CD4-positive, alpha-beta T cell (primary cell): ENCODE measurements around the gene CDH4. TPM values are rescaled to one million over a fixed set of nuclear protein-coding genes. Genes with fewer than 3 reads are reported as not detected.

Experiments used
- ATAC-seq: fragments of 200-7000 bp; cut with Tn5 transposase; one replicate; pipeline ENCODE4 v1.10.0; 2022; ENCODE audit warnings: mild to moderate bottlenecking; ENCODE audit not compliant: poor library complexity
- CTCF ChIA-PET: fragments of 350-600 bp; sonication (Branson Sonifier 250); formaldehyde crosslinking; loops from one replicate; lab custom pipeline; 2021; ENCODE audit warnings: antibody characterized with exemption, inconsistent platforms; lab: Charles Lee
- POLR2A ChIA-PET: fragments of 350-600 bp; sonication (Branson Sonifier 250); formaldehyde crosslinking; loops from one replicate; lab custom pipeline; 2021; ENCODE audit warnings: antibody characterized with exemption, inconsistent platforms; lab: Charles Lee
- DNase-seq, 14 experiments: peaks; one replicate each; pipeline ENCODE4 v3.0.0-alpha.2; 2013 to 2020; ENCODE audit warnings: mixed read lengths in 2 of 14
- H3K27ac ChIP-seq, 2 donors: one replicate each; pipeline versions ENCODE4 v1.5.1 to v1.7.0; 2013; ENCODE audit warnings: low read length in 2 of 2, low read depth in 1 of 2, mild to moderate bottlenecking in 1 of 2
- H3K27me3 ChIP-seq, 2 experiments: 1 replicate in 1 of 2; 2 replicates in 1 of 2; pipeline versions ENCODE4 v1.6.1 to v1.7.0; 2013; ENCODE audit warnings: low read length in 2 of 2, control low read depth in 1 of 2, mild to moderate bottlenecking in 1 of 2, moderate library complexity in 1 of 2; ENCODE audit not compliant: insufficient read depth in 2 of 2, control insufficient read depth in 1 of 2
- H3K36me3 ChIP-seq: one replicate; pipeline ENCODE4 v1.6.1; 2013; ENCODE audit warnings: low read length, control low read depth; ENCODE audit not compliant: insufficient read depth
- H3K4me1 ChIP-seq: one replicate; pipeline ENCODE4 v1.6.1; 2013; ENCODE audit warnings: low read length, control low read depth; ENCODE audit not compliant: insufficient read depth
- H3K4me3 ChIP-seq: one replicate; pipeline ENCODE4 v1.5.1; 2013; ENCODE audit warnings: mild to moderate bottlenecking, low read length, moderate library complexity
- H3K9me3 ChIP-seq, 2 experiments: 1 replicate in 1 of 2; 2 replicates in 1 of 2; pipeline versions ENCODE4 v1.6.1 to v1.7.0; 2013; ENCODE audit warnings: low read length in 2 of 2, mild to moderate bottlenecking in 2 of 2, control low read depth in 1 of 2, moderate library complexity in 1 of 2; ENCODE audit not compliant: control insufficient read depth in 1 of 2, insufficient read depth in 1 of 2
- H3K27ac Mint-ChIP-seq: one replicate; pipeline ENCODE4 v1.8.0; 2020; ENCODE audit warnings: mixed read lengths
- H3K27me3 Mint-ChIP-seq: one replicate; pipeline ENCODE4 v1.8.0; 2021; ENCODE audit warnings: mixed read lengths
- H3K36me3 Mint-ChIP-seq: one replicate; pipeline ENCODE4 v1.8.0; 2021; ENCODE audit warnings: low read depth, mixed read lengths
- H3K4me1 Mint-ChIP-seq: one replicate; pipeline ENCODE4 v1.8.0; 2021; ENCODE audit warnings: low read depth, mixed read lengths
- H3K4me3 Mint-ChIP-seq: one replicate; pipeline ENCODE4 v1.8.0; 2020; ENCODE audit warnings: mild to moderate bottlenecking, mixed read lengths
- H3K9me3 Mint-ChIP-seq: one replicate; pipeline ENCODE4 v1.8.0; 2020; ENCODE audit warnings: mixed read lengths
- intact Hi-C, 2 experiments: fragments of 100-400 bp; cut with DNase I in 1 of 2; cut with micrococcal nuclease in 1 of 2; formaldehyde crosslinking; loops; one replicate each; pipeline versions ENCODE4 v1.15.1 to v1.9.0; 2023 to 2025; cut with DNase I, micrococcal nuclease
- total RNA-seq, 174 experiments: library from RNA in 2 of 174; stranded (reverse) in 2 of 174; gene quantifications; one replicate each; pipeline ENCODE4 v1.2.3 and lab custom pipeline; 2021 to 2026
- TF ChIP-seq, protein P1 (sequence below): fragments of 200-600 bp; IDR thresholded peaks from one replicate; pipeline ENCODE4 v1.8.0; 2022; ENCODE audit warnings: antibody characterized with exemption, mild to moderate bottlenecking

CDH4 gene
- total RNA-seq, 2 experiments from 2014 or later, result 0.11 TPM

GRCh38 chr20:61353261-61354000 lies 101.4 kb downstream of the CDH4 start:
- DNase-seq, result no peak
- intact Hi-C loops, result no loop called here
- Histone ChIP-seq H3K4me1 (no peaks in the 10 kb centered on the region), H3K27me3 (peaks cover 0 to 8% of the 10 kb centered on the region in 2 experiments), H3K36me3 (no peaks in the 10 kb centered on the region), H3K27ac (no peak overlapping the region), H3K9me3 (peaks cover 0 to 44% of the 10 kb centered on the region in 2 experiments), H3K4me3 (no peak overlapping the region)
- Mint-ChIP-seq H3K27ac (no peak overlapping the region), H3K36me3 (no peaks in the 10 kb centered on the region), H3K4me3 (no peak overlapping the region), H3K9me3 (peaks cover 2% of the 10 kb centered on the region), H3K27me3 (peaks cover 7% of the 10 kb centered on the region), H3K4me1 (no peaks in the 10 kb centered on the region)
- ChIA-PET CTCF (no interaction called here), POLR2A (no interaction called here)
- no peak for ATAC-seq
- TF ChIP-seq, protein P1, sequence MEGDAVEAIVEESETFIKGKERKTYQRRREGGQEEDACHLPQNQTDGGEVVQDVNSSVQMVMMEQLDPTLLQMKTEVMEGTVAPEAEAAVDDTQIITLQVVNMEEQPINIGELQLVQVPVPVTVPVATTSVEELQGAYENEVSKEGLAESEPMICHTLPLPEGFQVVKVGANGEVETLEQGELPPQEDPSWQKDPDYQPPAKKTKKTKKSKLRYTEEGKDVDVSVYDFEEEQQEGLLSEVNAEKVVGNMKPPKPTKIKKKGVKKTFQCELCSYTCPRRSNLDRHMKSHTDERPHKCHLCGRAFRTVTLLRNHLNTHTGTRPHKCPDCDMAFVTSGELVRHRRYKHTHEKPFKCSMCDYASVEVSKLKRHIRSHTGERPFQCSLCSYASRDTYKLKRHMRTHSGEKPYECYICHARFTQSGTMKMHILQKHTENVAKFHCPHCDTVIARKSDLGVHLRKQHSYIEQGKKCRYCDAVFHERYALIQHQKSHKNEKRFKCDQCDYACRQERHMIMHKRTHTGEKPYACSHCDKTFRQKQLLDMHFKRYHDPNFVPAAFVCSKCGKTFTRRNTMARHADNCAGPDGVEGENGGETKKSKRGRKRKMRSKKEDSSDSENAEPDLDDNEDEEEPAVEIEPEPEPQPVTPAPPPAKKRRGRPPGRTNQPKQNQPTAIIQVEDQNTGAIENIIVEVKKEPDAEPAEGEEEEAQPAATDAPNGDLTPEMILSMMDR, result no peak

- Histone ChIP-seq H3K27me3 (peaks cover 0 to 8% of the 10 kb centered on the region in 2 experiments), H3K9me3 (peaks cover 0 to 41% of the 10 kb centered on the region in 2 experiments), H3K4me3 (no peak overlapping the region), H3K36me3 (no peaks in the 10 kb centered on the region), H3K27ac (no peak overlapping the region), H3K4me1 (no peaks in the 10 kb centered on the region)
- POLR2A ChIA-PET, result no interaction called here
- ATAC-seq (no peak), DNase-seq (no peak)
- peaks cover 7% of the 10 kb centered on the region for H3K27me3 Mint-ChIP-seq
- no peaks in the 10 kb centered on the region for H3K4me1 Mint-ChIP-seq
- H3K9me3 Mint-ChIP-seq, result peaks cover 2% of the 10 kb centered on the region
- H3K4me3 Mint-ChIP-seq, result no peak overlapping the region
- TF ChIP-seq, protein P1, result no peak
- CTCF ChIA-PET, result no interaction called here
- H3K36me3 Mint-ChIP-seq, result no peaks in the 10 kb centered on the region
- H3K27ac Mint-ChIP-seq, result no peak overlapping the region
- intact Hi-C loops, result no loop called here
These were observed 101.9 kb downstream of the CDH4 start for GRCh38 chr20:61354001-61354390.

- peaks cover 0 to 8% of the 10 kb centered on the region in 2 experiments for H3K27me3 ChIP-seq
- no peak overlapping the region for H3K4me3 ChIP-seq
- ATAC-seq (no peak), DNase-seq (no peak)
- H3K36me3 Mint-ChIP-seq, result no peaks in the 10 kb centered on the region
- H3K27ac Mint-ChIP-seq, result no peak overlapping the region
- CTCF ChIA-PET, result no interaction called here
- peaks cover 0 to 40% of the 10 kb centered on the region in 2 experiments for H3K9me3 ChIP-seq
- no peaks in the 10 kb centered on the region for H3K36me3 ChIP-seq
- peaks cover 2% of the 10 kb centered on the region for H3K9me3 Mint-ChIP-seq
- no peaks in the 10 kb centered on the region for H3K4me1 ChIP-seq
- H3K27ac ChIP-seq, result no peak overlapping the region
- POLR2A ChIA-PET, result no interaction called here
- TF ChIP-seq, protein P1, result no peak
- intact Hi-C loops, result no loop called here
- no peaks in the 10 kb centered on the region for H3K4me1 Mint-ChIP-seq
- H3K4me3 Mint-ChIP-seq, result no peak overlapping the region
- H3K27me3 Mint-ChIP-seq, result peaks cover 7% of the 10 kb centered on the region
These were observed 102.4 kb downstream of the CDH4 start for GRCh38 chr20:61354501-61354900.
